IPS-15b (cell line): Measurements from ENCODE around the gene IGSF9B.

Experiments used
- H3K27me3 ChIP-seq: one replicate; pipeline ENCODE4 v1.6.1; 2013; ENCODE audit warnings: low read length; ENCODE audit not compliant: control insufficient read depth, insufficient read depth
- H3K36me3 ChIP-seq: one replicate; pipeline ENCODE4 v1.6.1; 2013; ENCODE audit warnings: low read length; ENCODE audit not compliant: control insufficient read depth, insufficient read depth
- H3K4me1 ChIP-seq: one replicate; pipeline ENCODE4 v1.6.1; 2013; ENCODE audit warnings: mild to moderate bottlenecking, low read length; ENCODE audit not compliant: control insufficient read depth, insufficient read depth
- H3K4me3 ChIP-seq: one replicate; pipeline ENCODE4 v1.5.1; 2013; ENCODE audit warnings: low read depth, low read length
- H3K9ac ChIP-seq: one replicate; pipeline ENCODE4 v1.6.1; 2013; ENCODE audit warnings: low read depth, mild to moderate bottlenecking, low read length
- H3K9me3 ChIP-seq: one replicate; pipeline ENCODE4 v1.6.1; 2013; ENCODE audit warnings: mild to moderate bottlenecking, low read length; ENCODE audit not compliant: control insufficient read depth, insufficient read depth

The IGSF9B gene

DNA sequence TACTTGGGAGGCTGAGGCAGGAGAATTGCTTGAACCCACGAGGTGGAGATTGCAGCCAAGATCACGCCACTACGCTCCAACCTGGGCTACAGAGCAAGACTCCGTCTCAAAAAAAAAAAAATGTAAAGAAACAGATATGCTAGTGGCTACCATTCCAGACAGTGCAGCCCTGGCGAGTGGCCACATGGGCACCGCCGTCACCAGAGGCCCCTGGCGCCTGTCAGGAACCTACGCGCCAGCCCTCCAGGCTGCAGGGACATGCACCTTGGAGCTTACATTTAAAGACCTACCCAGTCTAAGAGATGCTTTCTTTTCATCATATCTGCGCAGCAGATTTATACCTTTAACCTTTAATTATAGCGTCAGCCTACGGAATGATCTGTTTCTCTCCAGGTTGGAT is 37.2 kb upstream of the IGSF9B start:
- H3K36me3 ChIP-seq, result no peaks in the 10 kb centered on the region
- H3K4me3 ChIP-seq, result no peak overlapping the region
- H3K9ac ChIP-seq, result no peak overlapping the region
- H3K27me3 ChIP-seq, result no peaks in the 10 kb centered on the region
- H3K9me3 ChIP-seq, result no peaks in the 10 kb centered on the region
- H3K4me1 ChIP-seq, result no peaks in the 10 kb centered on the region

DNA sequence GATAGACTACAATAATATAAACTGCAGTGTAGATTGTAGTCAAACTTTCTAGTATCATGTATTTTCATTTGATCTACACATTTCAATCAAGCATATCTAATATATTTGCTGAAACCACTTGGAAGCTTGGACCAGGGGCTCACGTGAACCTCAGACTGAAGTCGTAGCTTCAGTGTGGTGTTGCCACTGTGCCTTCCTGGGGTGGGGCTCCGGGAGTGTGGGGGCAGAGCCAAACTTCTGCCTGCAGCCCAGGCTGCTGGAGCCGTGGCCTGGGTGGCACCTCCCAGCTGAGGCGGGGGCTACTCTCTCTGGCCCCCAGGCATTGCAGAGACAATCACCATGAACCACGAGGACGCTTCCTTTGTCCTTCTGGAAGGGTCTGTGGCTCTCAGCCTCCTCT is 36.3 kb upstream of the IGSF9B start:
- no peaks in the 10 kb centered on the region for H3K27me3 ChIP-seq
- H3K4me3 ChIP-seq, result no peak overlapping the region
- H3K9ac ChIP-seq, result no peak overlapping the region

DNA sequence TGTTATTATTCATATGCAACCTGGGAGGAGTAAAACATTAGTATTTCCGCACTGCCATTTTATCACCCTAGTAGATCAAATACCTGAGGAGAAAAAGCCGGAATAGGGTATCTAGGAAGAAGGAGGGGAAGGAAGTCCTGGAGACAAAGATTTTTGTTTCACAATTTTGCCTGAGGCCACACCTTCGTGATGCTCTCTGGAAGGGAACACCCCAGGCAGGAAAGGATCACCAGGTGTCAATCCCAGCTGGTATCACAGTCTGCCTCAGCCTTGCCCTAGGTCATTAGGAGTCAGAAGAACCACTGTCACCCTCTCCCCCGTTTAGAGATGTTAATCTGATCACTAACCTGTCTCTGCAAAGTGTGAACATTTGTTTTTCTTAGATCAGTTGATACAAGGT is 35.4 kb upstream of the IGSF9B start:
- no peaks in the 10 kb centered on the region for H3K27me3 ChIP-seq
- no peaks in the 10 kb centered on the region for H3K9me3 ChIP-seq
- H3K36me3 ChIP-seq, result no peaks in the 10 kb centered on the region
- H3K9ac ChIP-seq, result no peak overlapping the region
- H3K4me1 ChIP-seq, result no peaks in the 10 kb centered on the region
- no peak overlapping the region for H3K4me3 ChIP-seq

More for the DNA sequence above, 36.3 kb upstream of the IGSF9B start:
- Histone ChIP-seq H3K36me3 (no peaks in the 10 kb centered on the region), H3K4me1 (no peaks in the 10 kb centered on the region), H3K9me3 (no peaks in the 10 kb centered on the region)

DNA sequence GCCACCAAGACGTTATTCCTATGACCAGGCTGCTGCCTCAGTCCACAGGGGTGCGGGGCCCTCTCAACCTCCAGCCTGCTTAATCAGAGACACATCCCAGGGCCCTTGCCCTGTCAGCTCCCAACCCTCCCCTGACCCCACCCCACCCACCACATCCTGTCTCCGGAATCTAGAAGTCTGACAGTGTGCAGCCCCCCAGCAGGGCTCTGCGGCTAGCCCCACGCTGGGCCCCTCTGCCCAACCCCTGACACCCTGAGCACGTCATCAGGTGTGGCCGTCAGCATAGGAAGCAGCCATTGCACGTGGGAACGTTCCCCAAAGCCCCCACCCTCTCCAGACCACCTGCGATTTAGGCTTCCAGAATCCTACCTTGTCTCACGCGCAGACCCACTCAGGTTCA is 34.3 kb upstream of the IGSF9B start:
- H3K4me3 ChIP-seq, result no peak overlapping the region
- H3K9me3 ChIP-seq, result no peaks in the 10 kb centered on the region
- H3K27me3 ChIP-seq, result no peaks in the 10 kb centered on the region
- H3K4me1 ChIP-seq, result no peaks in the 10 kb centered on the region
- no peak overlapping the region for H3K9ac ChIP-seq
- H3K36me3 ChIP-seq, result no peaks in the 10 kb centered on the region

DNA sequence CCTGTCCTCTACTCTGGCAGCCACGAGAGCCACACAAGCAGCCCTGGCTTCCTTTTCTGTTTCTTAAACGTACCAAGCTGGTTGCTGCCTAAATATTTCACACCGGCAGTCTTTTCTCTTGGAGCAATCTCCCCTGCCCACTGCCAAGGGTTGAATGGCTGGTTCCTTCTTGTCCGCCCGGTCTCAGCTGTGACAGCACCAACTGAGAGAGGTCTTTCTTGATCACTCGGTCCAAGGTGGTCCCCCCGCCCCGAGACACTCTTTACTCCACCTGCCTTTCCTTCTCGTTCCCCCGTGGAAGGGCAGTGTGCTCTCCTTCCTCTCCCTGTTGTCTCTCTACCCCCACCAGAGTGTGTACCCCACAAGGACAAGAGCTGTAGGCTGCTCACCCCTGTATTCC is 33.7 kb upstream of the IGSF9B start:
- Histone ChIP-seq H3K27me3 (no peaks in the 10 kb centered on the region), H3K9ac (no peak overlapping the region), H3K4me1 (no peaks in the 10 kb centered on the region), H3K36me3 (no peaks in the 10 kb centered on the region), H3K9me3 (no peaks in the 10 kb centered on the region), H3K4me3 (no peak overlapping the region)

DNA sequence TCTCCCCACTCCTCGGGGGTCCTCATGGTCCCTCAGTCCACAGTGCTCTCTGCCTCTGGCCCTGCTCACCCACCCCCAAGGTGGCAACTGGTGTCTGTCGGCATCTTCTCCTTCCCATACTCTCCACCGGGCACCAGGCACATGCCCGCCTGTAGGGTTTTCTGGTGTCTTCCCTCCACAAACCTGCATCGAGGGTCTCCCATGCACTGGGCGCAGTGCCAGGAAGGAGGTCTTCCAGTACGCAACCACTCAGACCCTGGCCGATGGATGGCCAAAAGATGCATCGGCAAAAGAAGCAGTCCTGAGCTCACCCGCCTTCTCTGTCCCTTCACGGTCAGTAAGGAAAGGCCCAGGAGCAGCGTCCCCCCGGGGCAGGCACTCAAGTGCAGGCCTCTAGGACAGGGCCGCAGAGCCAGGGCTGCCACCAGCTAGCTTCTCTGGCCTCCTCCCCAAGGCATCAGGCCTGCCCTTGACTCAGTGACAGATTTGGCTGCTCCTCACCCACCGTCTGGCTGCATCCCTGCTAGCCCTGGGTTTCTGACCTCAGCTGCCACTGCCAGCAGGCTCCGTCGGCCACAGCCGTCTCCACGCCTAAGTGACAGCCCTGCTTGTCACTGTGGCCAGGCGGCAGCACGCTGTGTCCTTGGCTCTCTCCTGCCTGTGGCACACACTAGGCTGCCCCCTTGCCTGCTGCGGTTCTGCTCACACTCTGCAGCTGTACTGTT is 32.1 kb upstream of the IGSF9B start:
- H3K9me3 ChIP-seq, result no peaks in the 10 kb centered on the region
- H3K9ac ChIP-seq, result no peak overlapping the region
- H3K4me3 ChIP-seq, result no peak overlapping the region
- no peaks in the 10 kb centered on the region for H3K36me3 ChIP-seq
- no peaks in the 10 kb centered on the region for H3K4me1 ChIP-seq
- no peaks in the 10 kb centered on the region for H3K27me3 ChIP-seq

DNA sequence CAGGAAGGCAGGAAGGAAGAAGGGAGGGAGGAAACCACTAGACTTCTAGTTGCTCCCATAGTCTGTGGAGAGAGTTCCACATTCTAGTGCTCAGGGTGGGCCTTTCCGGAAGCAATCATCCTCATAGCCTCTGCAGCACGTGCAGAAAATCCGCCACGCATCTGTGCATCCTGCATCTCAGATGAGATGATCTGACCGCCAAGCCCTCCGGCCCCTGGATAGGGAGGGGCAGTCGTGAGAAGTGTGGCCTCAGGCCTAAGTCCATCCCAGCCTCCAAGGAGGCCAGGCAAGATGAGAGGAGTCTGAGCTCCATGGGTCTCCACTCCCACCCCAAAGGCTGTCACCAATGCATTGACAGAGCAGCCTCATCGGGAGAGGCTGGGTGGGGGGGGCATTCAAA is 30.4 kb upstream of the IGSF9B start:
- Histone ChIP-seq H3K4me1 (no peaks in the 10 kb centered on the region), H3K4me3 (no peak overlapping the region), H3K36me3 (no peaks in the 10 kb centered on the region), H3K27me3 (no peaks in the 10 kb centered on the region), H3K9me3 (no peaks in the 10 kb centered on the region), H3K9ac (no peak overlapping the region)

DNA sequence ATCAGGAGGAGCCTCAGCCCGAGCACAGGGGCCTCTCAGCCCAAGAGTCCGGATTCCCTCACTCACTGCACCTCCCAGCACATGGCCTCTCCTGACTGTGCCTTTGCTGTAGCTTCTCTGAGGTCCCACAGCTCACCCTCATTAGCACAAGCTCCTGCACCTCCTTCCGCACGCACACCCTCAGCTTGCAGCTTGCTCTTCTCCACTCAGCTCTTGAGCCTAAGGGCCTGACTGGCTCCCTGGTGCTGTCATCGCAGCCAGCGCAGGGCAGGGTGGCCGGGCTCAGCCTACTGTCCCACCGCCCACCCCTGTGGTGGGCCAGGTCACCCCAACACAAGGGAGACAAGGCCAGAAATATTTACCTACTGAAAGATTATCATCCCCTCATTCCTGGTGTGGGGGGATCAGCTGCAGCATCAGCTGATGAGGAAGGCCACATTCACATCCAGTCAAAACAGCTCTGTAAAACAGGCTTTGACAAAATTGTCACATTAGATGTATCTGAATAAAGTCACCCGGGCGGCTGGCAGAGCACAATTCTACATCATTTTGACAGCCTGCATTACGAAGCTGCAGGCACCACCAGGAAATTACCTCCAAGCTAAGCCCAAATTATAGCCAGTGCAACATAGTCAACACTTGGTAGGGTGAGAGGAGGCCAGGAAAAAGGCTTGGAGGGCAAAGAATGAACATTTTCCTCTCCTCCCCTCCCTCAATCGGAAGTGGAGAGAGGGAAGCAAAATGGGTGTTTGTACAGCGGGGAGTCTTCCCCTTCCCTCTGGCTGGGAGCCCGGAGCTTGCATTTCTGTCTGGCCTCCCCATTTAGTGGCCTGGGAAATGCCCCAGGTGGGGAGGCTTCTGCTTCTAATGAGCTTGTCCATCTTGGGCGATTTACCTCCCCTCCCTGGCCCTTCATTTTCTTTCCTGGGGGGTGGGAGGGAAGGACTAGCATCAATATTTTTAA is 29.5 kb upstream of the IGSF9B start:
- Histone ChIP-seq H3K27me3 (no peaks in the 10 kb centered on the region), H3K9ac (no peak overlapping the region), H3K4me3 (no peak overlapping the region), H3K36me3 (no peaks in the 10 kb centered on the region), H3K4me1 (no peaks in the 10 kb centered on the region), H3K9me3 (no peaks in the 10 kb centered on the region)

DNA sequence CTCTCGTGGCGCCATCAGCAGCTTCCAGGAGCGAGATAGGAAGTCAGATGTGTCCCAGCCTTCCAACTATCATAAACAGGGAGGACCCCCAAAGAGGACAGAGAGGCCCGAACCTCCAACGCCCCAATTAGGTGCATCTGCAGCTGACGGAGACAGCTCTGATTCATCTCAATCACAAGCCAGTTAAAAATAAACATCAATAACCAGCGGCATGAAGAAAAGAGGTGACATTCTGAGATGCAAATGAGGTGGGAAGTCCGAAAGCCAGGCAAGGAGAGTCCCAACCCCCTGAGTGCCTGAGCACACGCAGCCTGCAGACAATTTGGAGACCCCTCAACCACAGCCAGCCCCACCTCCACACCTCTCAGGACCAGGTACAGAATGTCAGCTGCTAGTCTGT is 28.1 kb upstream of the IGSF9B start:
- H3K9me3 ChIP-seq, result no peaks in the 10 kb centered on the region
- H3K27me3 ChIP-seq, result no peaks in the 10 kb centered on the region
- no peak overlapping the region for H3K9ac ChIP-seq
- no peaks in the 10 kb centered on the region for H3K36me3 ChIP-seq
- H3K4me3 ChIP-seq, result no peak overlapping the region
- no peaks in the 10 kb centered on the region for H3K4me1 ChIP-seq

DNA sequence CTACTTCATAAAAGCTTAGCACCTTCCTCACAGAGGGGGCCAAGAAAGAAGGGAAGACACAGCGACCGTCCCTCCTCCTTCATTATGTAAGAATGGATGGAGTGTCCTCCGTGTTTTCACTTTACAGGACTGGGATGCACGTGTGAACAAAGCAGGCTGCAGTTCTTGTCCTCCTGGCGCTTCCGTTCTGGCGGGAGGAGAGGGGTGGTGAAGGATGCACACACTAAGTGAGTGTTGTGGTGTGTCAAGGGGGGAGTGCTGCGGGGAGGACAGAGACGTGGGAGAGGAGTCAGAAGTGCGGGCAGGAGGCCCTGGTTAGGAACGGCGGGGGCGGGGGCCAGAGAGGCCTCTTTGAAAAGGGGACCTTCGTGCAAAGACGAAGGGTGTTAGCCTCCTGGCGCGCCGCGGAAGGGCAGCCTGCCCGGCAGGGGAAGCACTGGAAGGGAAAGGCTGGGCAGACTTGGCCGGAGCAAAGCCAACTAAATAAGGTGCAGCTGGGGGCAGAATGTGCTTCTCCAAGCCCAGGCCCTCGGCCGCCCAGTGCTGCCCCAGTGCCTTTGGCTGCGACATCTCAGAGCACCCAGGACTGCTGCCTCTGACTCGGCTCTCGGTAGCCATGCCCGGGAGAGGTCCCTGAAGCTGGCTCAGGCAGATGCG is 27.0 kb upstream of the IGSF9B start:
- no peaks in the 10 kb centered on the region for H3K27me3 ChIP-seq
- H3K36me3 ChIP-seq, result no peaks in the 10 kb centered on the region
- no peaks in the 10 kb centered on the region for H3K9me3 ChIP-seq
- no peak overlapping the region for H3K9ac ChIP-seq
- no peak overlapping the region for H3K4me3 ChIP-seq
- no peaks in the 10 kb centered on the region for H3K4me1 ChIP-seq

DNA sequence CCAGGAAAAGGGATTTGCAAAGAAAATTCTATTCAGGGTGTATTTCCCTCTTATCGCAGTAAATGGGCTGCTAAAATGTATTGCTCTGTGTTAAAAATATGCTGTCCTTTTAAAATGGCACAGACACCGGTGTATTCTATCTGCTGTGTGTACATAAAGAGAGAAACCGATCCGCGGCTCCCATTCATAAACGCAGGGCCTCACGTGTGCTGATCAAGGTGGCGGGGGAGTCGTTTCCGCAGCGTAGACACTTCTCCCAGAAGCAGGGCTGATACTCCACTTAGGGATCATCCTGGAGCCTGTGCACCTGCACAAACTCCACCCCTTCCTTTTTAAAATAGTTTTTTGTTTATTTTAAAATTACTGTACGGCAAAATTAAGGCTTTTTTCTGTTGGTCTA is 26.1 kb upstream of the IGSF9B start:
- H3K9me3 ChIP-seq, result no peaks in the 10 kb centered on the region
- no peaks in the 10 kb centered on the region for H3K27me3 ChIP-seq
- no peak overlapping the region for H3K9ac ChIP-seq
- H3K4me1 ChIP-seq, result no peaks in the 10 kb centered on the region
- no peaks in the 10 kb centered on the region for H3K36me3 ChIP-seq
- H3K4me3 ChIP-seq, result no peak overlapping the region
